ENCODE data around the gene PPARA.

The PPARA gene

GRCh38 chr22:46289244-46289891 lies 139.0 kb downstream of the PPARA start:
- no peak overlapping the region for H3K4me3 ChIP-seq (ENCODE audit: extremely low read depth, insufficient read depth, low read length, poor library complexity, severe bottlenecking)
- H3K9me3 ChIP-seq (ENCODE audit: control insufficient read depth, low read length) = no peaks in the 10 kb centered on the region
- H3K36me3 ChIP-seq (ENCODE audit: control insufficient read depth, insufficient read depth, low read length) = peaks cover 46% of the 10 kb centered on the region
- peaks cover 4% of the 10 kb centered on the region for H3K4me1 ChIP-seq (ENCODE audit: control insufficient read depth, insufficient read depth, low read length, poor library complexity, severe bottlenecking)
- whole genome bisulfite sequencing, 2 experiments (ENCODE audit: insufficient coverage in 2 of 2) = 93 to 94% methylated on average over 32 to 33 of the region's 33 CpGs
- no peak overlapping the region for H3K27ac ChIP-seq (ENCODE audit: low read depth, low read length, severe bottlenecking)

GRCh38 chr22:46290121-46290842 lies 140.0 kb downstream of the PPARA start:
- H3K36me3 ChIP-seq (ENCODE audit: control insufficient read depth, insufficient read depth, low read length) = peaks cover 36% of the 10 kb centered on the region
- H3K9me3 ChIP-seq (ENCODE audit: control insufficient read depth, low read length) = no peaks in the 10 kb centered on the region
- H3K4me3 ChIP-seq (ENCODE audit: extremely low read depth, insufficient read depth, low read length, poor library complexity, severe bottlenecking) = no peak overlapping the region
- H3K4me1 ChIP-seq (ENCODE audit: control insufficient read depth, insufficient read depth, low read length, poor library complexity, severe bottlenecking) = peaks cover 4% of the 10 kb centered on the region
- H3K27ac ChIP-seq (ENCODE audit: low read depth, low read length, severe bottlenecking) = no peak overlapping the region
- WGBS, 2 experiments (ENCODE audit: insufficient coverage in 2 of 2) = 90 to 96% methylated on average over 14 to 17 of the region's 17 CpGs

- Histone ChIP-seq H3K4me1 (ENCODE audit: control insufficient read depth, insufficient read depth, low read length, poor library complexity, severe bottlenecking) (peaks cover 4% of the 10 kb centered on the region), H3K9me3 (ENCODE audit: control insufficient read depth, low read length) (no peaks in the 10 kb centered on the region), H3K36me3 (ENCODE audit: control insufficient read depth, insufficient read depth, low read length) (peaks cover 31% of the 10 kb centered on the region), H3K4me3 (ENCODE audit: extremely low read depth, insufficient read depth, low read length, poor library complexity, severe bottlenecking) (no peak overlapping the region), H3K27ac (ENCODE audit: low read depth, low read length, severe bottlenecking) (no peak overlapping the region)
- WGBS, 2 experiments (ENCODE audit: insufficient coverage in 2 of 2) = 96 to 98% methylated on average over 16 of the region's 23 CpGs
Measured at GRCh38 chr22:46290843-46291785, 140.8 kb downstream of the PPARA start.

GRCh38 chr22:46292173-46292572 lies 141.8 kb downstream of the PPARA start:
- Histone ChIP-seq H3K4me3 (ENCODE audit: extremely low read depth, insufficient read depth, low read length, poor library complexity, severe bottlenecking) (no peak overlapping the region), H3K4me1 (ENCODE audit: control insufficient read depth, insufficient read depth, low read length, poor library complexity, severe bottlenecking) (peaks cover 4% of the 10 kb centered on the region), H3K36me3 (ENCODE audit: control insufficient read depth, insufficient read depth, low read length) (peaks cover 21% of the 10 kb centered on the region), H3K27ac (ENCODE audit: low read depth, low read length, severe bottlenecking) (no peak overlapping the region), H3K9me3 (ENCODE audit: control insufficient read depth, low read length) (no peaks in the 10 kb centered on the region)
- WGBS, 2 experiments (ENCODE audit: insufficient coverage in 2 of 2) = 93 to 100% methylated on average over 2 to 3 of the region's 3 CpGs

GRCh38 chr22:46292732-46293131 lies 142.4 kb downstream of the PPARA start:
- peaks cover 4% of the 10 kb centered on the region for H3K4me1 ChIP-seq (ENCODE audit: control insufficient read depth, insufficient read depth, low read length, poor library complexity, severe bottlenecking)
- H3K4me3 ChIP-seq (ENCODE audit: extremely low read depth, insufficient read depth, low read length, poor library complexity, severe bottlenecking) = no peak overlapping the region
- peaks cover 21% of the 10 kb centered on the region for H3K36me3 ChIP-seq (ENCODE audit: control insufficient read depth, insufficient read depth, low read length)
- no peak overlapping the region for H3K27ac ChIP-seq (ENCODE audit: low read depth, low read length, severe bottlenecking)
- no peaks in the 10 kb centered on the region for H3K9me3 ChIP-seq (ENCODE audit: control insufficient read depth, low read length)
- WGBS, 2 experiments (ENCODE audit: insufficient coverage in 2 of 2) = 97 to 98% methylated on average over 14 of the region's 14 CpGs
